ENCODE data around the gene ARHGEF12.

ARHGEF12 gene

DNA sequence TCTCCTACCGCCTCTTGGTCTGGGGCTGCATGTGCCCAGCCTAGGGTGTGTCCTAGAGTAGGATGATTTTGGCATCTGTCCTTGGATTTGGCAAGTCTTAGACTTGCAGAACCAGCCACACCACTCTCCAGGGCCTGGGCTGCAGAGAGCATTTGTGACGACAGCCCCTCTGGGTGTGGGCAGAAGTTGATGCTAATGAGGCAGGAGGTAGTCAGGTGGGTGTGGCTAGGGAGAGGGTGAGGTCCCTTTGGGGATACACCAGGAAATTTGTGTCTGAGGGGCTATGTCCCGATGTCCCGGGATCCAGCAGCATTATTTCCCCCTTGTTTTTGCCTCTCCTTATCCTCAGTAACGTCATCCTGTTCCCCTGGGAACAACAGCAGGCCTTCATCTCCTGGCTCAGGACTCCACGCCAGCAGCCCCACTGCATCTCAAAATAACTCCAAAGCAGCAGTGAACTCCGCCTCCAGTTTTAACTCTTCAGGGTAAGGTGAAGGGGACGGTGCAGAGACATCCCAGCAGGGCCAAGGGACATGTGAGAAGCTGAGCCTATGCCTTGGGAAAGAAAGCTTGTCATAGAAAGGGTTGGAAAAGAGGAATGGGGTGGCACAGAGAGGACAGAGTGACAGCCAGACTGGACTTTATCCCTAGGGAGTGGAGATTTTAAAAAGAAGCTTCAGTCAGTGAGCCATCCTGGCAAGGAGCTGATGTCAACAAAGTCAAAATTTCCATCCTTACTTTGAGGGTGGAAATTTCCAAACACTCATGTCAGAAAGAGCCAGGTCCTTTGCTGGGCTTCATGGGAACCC lies 19.1 kb upstream of the ARHGEF12 start:
- DNase-seq (ENCODE audit: low spot score): no peak

DNA sequence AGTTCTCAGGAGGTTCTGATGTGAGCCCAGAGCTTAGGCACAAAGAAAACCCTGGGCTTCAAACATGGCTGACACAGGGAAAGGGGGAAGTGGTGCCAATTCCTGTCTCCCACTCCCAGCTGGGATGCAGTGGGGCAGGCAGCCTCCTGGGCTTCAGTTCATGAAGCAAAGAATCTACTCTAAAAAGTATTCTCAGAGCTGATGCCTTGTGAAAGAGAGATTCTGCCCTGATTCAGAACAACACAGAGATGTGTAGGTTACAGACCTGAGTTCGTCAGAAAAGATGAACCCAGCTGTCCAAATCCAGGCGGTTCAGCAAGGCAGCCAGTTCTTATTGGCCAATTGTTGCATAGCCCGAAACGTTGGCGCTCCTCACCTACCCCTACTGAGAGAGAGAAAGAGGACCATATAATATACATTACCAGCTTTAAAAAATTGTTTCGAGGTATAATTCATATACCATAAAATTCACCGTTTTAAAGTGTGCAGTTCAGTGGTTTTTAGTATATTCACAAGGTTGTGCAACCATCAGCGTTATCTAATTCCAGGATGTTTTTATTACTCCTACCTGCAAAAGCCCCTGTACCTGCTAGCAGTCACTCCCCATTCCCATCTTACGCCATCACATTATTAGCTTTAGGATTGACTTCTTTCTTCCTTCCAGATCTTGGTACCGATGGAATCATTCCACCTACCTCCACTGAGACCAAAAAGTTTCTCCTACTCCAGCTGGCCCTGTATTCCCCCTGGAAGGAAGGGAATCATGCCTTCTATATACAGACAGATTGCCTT lies 18.3 kb upstream of the ARHGEF12 start:
- no peak for DNase-seq (ENCODE audit: low spot score)

DNA sequence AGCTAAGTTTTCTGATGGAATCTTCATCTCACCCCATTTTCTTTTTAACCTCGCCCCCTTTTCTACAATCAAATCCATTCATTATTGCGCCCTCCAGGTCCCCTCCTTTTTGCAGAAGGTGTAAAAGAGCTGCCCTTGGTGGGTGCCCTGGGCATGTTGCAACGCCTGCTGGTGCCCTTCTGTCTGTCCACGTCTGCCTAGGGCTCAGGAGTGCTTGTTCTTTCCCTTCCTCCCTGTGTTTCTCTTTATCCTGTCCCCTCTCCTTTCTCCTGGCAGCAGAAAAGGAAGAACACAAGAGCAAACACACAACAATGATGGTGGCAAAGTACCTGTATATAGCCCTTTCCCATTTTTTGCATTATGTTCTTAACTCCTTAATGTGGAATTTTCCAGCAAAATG lies 17.3 kb upstream of the ARHGEF12 start:
- DNase-seq (ENCODE audit: low spot score): no peak

DNA sequence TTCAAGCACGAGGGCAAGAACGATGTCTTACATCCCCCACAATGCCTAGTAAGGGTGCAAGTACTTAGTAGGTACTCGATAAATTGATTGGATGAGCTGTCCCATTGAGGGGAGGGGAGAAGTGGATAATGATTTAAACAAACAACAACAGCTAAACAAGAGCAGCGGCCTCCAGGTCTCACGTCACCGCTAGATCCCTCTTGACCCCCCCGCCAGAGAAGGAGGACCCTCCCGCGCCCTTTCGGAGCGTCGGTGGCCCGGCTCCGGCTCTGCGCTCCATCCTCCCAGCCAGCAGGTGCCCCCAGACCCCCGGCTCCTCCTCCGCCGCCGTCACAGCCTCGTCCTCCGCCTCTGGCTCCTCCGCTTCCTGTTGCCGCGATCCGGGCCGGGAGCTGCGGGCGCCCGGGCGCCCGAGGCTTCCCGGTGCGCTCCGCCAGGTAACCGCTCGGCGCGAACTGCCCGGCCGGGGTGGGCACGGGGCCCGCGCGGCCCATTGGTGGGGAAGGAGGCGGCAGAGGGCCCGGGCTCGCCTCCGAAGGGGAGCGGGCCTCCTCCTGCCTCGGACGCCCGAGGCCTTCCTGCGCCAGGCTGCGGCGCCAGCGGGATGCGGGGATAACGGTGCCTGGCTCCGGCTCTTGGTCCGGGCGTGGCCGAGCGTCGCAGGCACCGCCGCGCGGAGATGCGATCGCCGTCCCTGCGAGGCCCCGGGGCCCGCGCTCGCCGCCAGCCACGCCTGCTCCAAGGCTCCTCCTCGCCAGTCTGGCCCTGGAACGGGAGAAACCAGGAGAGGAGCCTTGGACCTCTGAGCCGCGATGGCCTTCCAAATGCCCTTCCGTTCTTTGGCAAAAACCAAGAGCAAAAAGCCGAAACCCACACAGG lies 11.0 kb upstream of the ARHGEF12 start, which contains the start of gene TLCD5:
Gene TLCD5 (plus strand): TSS at position 368 of the 879 bp plus-strand sequence. CDS start 2,143 bp downstream, outside the sequence.
- DNase-seq (ENCODE audit: low spot score): peak; percentile 79

DNA sequence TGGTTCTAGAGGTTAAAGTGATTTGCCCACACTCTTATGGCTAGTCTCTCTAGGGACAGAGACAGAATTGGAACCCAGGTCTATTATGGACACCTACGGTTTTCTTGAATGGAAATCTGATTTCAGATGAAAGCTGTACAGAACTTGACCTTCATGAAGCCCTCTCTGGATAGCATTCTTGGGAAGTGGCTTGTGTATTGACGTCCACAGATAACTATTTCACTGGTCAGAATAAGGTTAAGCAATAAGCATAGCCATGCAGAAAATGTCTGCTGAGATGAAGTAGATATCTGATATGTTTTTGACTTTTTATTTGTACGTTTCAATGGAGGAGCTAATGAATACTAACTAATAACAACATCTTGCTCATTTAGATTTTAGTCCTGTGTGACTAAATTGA lies 10.0 kb upstream of the ARHGEF12 start:
- DNase-seq (ENCODE audit: low spot score): peak; percentile 36

DNA sequence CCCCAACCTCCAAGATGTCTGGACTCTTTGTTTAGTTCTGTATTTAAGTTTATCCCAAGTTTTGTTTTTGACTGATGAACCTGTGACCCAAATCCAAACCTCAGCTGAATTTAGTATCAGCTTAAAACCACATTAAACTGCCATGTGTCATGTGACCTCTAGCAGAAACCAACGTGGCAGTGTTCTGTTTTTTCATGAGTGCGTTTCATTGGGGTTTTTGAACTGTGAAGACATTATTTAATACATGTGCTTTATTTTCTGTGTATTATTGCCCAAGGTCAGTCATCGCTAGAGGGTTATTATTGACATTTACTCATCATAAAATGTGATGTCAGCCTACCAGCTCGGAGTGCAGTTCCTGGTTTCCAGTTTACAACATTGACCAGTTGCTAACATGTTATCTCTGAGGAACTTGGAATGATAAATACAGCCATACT lies 9.3 kb upstream of the ARHGEF12 start:
- peak; percentile 47 for DNase-seq (ENCODE audit: low spot score)

DNA sequence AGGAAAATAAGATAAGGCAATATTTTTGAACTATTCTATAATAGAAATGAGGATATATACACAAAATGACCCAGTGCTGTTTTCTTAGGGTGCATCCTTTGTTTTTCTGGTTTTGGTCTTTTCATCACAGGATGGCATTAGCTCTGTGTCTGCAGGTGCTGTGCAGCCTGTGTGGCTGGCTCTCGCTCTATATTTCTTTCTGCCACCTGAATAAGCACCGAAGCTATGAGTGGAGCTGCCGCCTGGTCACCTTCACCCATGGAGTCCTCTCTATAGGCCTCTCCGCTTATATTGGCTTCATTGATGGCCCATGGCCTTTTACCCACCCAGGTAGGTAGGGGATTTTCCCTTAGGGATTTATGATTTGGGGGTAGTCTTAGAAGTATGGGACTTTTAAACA lies 8.9 kb upstream of the ARHGEF12 start:
- DNase-seq (ENCODE audit: low spot score): no peak

DNA sequence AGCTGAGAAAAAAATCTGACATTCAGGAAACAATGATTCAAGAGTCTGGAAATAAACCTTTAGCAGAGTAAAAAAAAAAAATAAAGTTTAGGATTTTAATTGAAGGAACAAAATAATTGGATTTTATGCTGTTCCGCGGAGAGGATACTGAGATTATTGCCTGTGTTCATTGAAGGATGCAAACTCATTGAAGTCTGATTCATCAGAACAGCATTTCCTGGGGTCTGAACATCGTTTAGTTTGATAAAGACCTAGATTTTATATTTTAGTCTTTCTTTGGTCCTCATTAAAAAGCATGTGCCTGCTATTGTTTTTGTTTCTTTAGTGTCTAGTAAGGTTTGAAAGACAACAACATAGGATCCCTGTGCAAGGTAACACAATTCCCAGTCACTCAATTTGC lies 6.7 kb upstream of the ARHGEF12 start:
- no peak for DNase-seq (ENCODE audit: low spot score)

DNA sequence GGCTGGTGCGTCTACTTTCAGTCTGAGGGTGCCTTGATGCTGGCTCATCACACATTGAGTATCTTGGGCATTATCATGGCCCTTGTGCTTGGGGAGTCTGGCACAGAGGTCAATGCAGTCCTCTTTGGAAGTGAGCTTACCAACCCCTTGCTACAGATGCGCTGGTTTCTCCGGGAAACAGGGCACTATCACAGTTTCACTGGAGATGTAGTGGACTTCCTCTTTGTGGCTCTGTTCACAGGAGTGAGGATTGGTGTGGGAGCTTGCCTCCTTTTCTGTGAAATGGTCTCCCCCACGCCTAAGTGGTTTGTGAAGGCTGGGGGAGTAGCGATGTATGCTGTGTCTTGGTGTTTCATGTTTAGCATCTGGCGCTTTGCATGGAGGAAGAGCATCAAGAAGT lies 6.2 kb upstream of the ARHGEF12 start:
- DNase-seq (ENCODE audit: low spot score): no peak

DNA sequence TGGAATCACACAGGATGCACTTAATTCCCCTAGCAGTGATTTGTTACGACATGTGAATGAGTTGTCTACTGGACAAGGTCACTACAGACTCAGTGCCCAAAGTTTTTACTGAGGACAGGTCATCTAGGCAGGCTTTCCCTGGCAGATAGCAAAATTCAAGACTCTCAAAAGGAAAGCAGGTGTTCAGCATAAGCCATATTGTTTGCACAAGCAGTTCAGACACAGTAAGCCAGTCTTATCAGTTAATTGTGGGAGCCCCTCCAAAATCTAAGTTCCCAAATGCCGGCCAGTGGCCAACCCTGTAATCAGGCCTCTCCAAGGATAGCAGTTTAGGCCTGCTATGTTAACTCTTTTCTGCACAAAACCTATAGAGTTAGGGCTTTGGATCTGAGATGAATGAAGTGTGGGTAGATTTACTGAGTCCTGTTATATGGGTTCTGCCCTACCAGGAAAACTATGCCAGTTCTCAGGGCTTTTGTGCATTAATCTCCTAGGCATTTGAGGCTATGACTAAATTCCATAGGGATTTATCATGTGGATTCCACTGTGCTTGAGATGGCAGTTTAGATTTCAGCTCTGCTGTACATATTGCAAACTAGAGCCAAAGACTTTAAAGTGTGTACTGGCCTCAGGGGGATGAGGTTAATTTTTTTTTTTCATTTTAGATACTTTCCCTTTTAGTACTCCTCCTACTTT lies 4.8 kb upstream of the ARHGEF12 start:
- peak; percentile 81 for DNase-seq (ENCODE audit: low spot score)

DNA sequence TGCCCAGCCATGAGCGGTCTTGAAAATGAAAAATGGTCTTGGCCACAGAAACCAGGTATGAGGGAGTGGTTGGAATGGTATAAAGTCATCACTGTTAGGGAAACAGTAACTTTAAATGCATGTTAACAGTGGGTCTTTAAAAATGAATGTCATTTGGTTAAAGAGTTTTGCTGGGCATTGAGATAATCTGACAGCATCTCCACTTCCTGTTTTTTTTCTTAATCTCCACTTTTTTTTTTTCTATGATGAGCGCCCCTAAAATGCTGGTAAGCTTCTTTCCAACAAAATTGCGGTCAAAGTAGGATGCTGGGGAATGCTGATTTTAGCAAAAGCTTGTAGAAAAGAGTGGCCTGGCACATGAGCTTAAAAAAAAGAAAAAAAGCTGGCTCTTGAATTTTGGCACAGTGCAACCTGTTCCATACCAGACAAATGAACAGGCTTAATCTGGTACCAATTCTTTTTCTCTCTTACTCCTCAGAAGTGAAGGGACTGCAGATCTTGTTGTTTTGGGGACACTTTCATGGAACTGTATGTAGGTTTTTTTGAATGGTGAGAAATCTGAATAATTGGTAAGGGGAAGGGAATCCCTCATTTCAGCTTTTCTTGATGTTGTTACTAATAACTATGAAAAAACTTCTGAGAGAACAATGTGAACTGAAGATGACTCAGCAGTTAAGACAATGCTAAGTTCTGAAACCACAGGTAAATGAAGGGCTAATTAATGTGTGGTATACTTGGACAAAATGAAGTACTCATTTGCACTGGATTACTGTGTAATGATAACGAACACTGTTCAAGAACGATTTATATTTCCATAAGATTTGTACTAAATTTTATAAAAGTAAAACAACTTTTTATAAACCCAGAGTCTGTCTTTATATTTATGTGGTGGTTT lies 3.1 kb upstream of the ARHGEF12 start:
- DNase-seq (ENCODE audit: low spot score): no peak

DNA sequence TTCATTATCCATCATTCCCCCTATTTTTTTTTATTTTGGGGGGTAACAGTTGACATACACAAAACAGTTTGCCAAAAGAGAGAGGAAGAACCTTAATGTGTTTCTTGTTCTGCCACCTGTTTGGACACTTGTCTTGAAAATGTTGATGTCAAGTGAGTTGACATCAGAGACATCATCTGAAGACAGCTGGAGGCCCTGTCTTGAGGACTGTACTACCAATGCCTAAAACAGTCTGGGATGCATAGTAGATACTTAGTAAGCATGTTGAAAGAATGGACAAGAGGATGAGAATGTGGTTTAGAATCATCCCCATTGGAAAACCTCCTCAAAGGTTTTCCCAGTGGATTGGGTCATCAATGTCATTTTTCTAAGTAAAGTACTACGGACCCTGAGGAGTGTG lies 2.4 kb upstream of the ARHGEF12 start:
- DNase-seq (ENCODE audit: low spot score): no peak

DNA sequence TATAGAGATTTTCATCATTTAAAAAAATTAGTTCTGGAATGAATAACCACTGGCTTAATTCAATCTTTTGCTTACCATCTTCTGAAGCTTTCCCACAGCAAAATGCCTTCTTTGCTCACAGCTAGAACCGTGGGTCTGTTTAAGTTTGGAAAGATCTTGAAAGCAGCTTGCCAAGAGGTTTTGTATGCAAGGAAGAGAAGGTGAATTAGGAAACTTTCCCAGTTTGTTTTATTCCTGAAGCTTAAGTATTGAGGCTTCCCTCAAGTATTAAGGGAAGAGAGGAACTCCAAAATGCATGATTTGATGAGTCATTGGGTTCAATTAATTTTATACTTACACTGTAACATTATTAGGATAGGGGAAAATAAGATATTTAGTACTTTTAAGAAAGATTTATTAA lies 1.9 kb upstream of the ARHGEF12 start:
- no peak for DNase-seq (ENCODE audit: low spot score)

DNA sequence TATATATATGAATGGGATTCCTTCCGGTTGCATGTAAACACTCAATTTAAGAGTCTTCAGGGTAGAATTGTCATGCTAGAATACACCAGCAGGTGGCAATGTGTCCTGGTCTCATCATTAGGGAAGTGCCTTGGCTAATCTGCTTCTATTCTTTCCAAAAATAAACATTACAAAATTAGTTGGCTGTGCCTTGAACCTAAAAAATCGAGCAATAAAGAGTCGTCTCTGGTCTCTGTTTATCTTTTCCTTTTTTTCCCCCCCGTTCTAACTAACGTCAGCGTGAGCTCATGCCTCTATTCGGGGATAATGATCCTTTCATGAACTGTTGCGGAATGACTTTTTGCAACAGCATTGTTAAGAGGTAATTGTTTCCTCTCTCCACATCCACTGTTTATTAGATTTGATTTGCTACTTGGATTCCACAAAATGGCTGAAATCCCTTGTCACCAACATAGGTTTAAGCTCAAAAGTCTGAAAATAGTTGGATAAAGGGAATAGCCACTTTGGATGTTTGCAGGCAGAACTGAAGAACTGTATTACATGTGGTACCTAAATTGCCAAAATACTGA lies 1.2 kb upstream of the ARHGEF12 start:
- peak; percentile 77 for DNase-seq (ENCODE audit: low spot score)

DNA sequence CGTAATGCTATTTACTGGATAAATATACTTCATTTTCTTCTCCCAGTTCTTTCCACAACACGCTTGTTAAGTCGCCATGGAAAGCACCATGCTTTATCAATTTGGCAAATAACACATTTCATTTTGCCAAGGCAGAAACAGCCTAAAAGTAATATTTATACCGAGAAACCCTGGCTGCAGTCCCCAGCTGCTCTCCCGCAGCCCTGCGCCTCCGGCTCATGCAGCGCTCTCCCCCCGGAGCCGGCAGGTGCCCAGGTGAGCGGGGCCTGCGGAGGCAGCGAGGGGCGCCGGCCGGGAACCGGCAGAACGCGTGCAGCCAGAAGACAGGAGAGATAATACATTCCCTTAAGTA lies 681 bp upstream of the ARHGEF12 start:
- no peak for DNase-seq (ENCODE audit: low spot score)

DNA sequence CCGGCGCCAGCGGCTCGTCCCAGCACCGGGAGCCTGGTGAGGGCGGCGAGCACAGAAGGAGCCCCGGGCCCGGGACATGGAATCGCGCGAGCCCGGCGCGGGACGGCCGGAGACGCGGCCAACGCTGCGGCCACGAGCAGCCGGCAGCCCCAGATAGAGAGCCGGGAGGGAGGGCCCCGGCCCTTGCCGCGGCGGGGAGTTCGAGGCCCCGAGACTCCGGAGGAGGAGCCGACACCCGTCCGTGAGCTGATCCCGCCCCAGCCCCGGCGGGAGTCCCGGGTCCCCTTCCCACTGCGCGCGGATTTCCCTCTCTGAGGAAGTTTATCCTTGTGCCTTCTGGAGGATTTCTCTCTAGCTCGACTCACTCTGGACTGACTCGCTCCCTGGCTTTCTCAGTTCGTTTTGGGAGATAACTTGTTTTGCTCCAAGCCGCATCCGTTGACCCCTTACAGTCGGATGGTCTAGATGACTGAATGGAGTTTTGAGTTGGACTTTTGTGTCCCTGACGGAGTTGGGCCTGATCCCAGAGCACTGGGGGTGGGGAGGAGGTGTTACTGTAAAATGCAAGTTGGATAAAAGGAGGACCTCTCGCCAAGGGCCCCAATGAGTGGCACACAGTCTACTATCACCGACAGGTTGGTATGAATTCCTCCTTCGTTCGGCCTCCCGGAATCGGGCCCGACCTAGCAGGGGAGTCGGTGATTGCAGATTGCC lies 585 bp downstream of the ARHGEF12 start:
- peak; percentile 53 for DNase-seq (ENCODE audit: low spot score)

DNA sequence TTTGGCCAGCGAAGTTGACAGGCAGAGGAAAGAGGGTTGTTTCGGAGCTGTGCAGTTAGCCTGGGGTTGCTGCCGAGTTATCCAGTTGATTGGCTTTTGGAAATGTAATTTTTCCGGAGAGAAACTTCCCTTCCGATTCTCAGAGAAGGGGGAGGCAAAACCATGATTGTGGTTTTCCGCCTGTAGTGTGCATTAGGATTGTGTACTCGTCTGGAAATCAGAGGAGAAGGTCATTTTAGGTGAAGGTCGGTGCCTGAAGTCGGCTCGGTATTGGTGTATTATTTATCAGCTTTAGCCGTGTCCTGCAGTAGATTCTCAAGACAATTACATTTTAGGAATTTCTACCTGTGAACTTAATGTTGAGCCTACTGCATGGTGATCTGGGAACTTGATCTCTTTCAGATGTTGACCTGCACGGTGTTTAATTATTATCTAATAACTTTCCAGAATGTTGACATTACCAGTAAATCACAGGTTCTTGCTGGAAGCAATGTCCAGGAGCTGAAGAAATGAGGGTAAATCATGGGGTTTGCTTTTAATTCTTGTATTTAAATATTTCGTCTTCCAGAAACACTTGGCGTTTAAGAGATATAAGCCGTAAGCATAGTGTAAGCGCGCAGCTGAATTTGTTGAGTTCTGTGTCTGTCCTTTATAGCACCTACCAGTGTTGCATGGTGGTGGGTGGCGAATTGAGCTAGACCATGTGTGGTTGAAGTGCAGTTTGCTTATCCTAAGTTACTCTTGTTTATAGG lies 1.3 kb downstream of the ARHGEF12 start:
- peak; percentile 66 for DNase-seq (ENCODE audit: low spot score)

DNA sequence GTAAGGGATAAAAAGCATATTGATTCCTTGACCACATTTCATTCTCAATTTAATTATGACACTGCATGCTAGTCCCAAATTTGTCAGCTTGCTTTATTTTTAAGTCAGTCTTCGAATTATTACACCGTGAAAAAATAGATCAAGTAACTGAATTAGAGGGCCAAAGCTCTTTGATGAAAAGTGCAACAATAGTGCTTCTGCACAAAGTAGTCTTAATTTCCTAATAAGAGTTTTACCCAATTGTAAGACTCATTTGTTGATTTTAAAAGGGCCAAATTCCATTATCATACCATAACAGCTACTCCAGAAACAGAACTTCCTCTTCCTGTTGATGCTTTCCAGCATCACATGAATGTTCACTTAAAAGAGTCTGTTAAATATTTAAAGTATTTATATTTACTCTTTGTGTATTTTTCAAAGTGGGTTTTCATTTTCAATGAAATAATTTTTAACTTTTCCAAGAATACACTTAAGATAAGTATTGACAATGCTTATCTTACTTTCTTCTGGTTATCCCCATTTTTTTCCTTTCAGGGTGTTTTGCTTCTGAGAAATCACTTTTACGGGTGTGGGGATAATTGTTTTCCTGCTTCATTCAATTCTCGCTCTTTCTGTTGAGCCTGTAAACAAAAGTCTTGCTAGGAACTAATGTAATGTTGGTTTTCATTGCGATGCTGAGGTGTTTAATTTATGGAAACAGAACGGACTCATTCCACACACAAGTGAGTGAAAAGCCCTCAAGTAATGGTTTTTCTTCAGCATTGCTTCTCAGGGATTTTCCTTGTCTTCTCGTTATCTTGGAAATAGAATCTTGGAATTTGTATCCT lies 2.1 kb downstream of the ARHGEF12 start:
- DNase-seq (ENCODE audit: low spot score): peak; percentile 21
